Measurements from ENCODE around the gene TTC21A. TPM values are rescaled to one million over a fixed set of nuclear protein-coding genes. Genes with fewer than 3 reads are reported as not detected.
A peak's percentile ranks its signal among the peaks of the same experiment; 100 is the strongest.

TTC21A gene
- total RNA-seq, 2 donors from 2014 or later, result 0.12 to 1.8 TPM

DNA sequence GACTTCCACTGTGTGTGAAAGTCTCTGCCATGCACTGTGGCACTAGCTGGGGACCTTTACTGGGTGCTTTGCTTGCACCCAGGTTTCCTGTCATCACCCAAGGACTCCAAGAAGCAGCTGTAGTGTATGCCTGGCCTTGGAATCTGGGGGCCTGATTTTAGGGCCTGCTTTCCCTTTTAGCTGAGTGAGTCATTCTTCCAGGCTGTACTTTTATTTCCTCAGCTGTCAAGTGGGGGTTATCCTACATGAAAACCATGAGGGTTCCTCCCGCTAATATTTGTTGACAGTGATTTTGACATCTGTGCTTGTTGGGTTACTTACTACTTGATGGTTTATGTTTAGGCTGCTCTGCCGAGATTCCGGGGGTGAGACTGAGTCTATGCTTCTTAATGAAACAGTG lies 18.6 kb upstream of the TTC21A start:
- no peak overlapping the region for H3K27ac Mint-ChIP-seq
- no peaks in the 10 kb centered on the region for H3K4me1 Mint-ChIP-seq (ENCODE audit: low read depth in 2 of 2)
- ATAC-seq, result no peak
- peaks cover 12% of the 10 kb centered on the region for H3K36me3 Mint-ChIP-seq
- no peak overlapping the region for H3K4me3 Mint-ChIP-seq
- no peak for DNase-seq (ENCODE audit: low spot score)
- H3K9me3 Mint-ChIP-seq, result no peaks in the 10 kb centered on the region
- no peaks in the 10 kb centered on the region for H3K27me3 Mint-ChIP-seq

DNA sequence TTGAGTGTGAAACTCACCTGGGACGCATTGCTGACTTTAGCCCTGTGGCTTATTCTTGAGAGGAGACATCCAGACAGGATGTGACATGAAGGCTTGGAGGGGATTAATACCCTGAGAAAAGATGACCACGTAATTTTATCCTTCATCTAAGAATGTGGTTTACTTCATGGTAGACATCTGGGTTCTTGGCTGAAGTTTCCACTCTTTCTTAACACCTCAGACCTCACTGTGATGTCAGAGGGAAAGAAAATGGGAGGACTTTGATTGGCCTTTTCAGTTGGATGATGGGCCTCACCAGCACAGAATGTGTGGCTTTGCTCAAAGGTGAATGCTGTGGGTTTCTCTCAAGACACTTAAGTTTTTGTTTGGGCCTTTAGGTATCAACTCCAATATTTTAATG lies 16.6 kb upstream of the TTC21A start:
- Mint-ChIP-seq H3K36me3 (peaks cover 15% of the 10 kb centered on the region), H3K9me3 (no peaks in the 10 kb centered on the region), H3K4me1 (ENCODE audit: low read depth in 2 of 2) (no peaks in the 10 kb centered on the region), H3K27ac (peak overlapping the region in 1 of 2 donors; percentile 8), H3K4me3 (no peak overlapping the region), H3K27me3 (no peaks in the 10 kb centered on the region)
- ATAC-seq (peak in 1 of 2 donors; percentile 48), DNase-seq (ENCODE audit: low spot score) (no peak)

DNA sequence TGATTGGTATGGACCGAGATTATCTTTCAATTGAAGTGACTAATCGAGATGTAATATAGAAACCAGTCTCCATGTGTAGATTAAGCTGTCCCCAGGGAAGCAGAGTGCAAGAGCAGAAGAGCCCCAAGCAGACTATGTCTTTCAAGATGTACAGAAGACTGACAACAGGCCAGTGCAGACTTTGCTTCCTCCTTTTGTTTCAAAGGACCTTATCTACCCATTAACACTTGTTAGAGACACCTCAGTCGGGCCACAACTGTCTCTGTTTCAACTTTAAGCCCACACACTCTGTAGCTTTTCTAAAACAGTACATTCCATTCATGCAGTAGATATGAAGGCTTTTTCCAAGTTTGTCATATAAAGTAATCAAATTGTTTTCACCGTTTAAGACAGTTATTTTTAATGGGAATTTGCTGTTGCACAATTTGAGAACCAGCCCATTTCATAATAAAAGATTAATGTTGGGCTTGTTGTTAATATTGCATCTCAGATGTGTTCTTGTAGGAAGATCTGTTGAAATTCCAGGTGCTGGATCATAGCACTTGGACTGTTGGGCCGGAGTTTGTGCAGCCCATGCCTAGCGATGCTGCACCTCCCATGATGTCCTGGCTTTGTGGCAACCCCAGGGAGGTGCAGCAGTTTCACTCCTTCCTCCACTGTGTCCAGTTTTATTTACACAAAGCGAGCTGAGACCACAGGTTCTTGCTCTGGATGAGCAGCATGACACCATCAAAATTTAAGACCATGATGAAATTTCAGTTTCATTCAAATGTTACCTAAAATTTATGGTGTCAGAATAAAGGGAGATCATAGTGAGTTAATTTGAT lies 12.4 kb upstream of the TTC21A start:
- H3K27ac Mint-ChIP-seq, result no peak overlapping the region
- H3K27me3 Mint-ChIP-seq, result no peaks in the 10 kb centered on the region
- no peak overlapping the region for H3K4me3 Mint-ChIP-seq
- ATAC-seq, result no peak
- H3K36me3 Mint-ChIP-seq, result peaks cover 15% of the 10 kb centered on the region
- no peaks in the 10 kb centered on the region for H3K4me1 Mint-ChIP-seq (ENCODE audit: low read depth in 2 of 2)
- DNase-seq (ENCODE audit: low spot score), result no peak
- H3K9me3 Mint-ChIP-seq, result no peaks in the 10 kb centered on the region

GRCh38 chr3:39095778-39096177 lies 11.7 kb upstream of the TTC21A start:
- no peak overlapping the region for H3K27ac Mint-ChIP-seq
- no peaks in the 10 kb centered on the region for H3K9me3 Mint-ChIP-seq
- no peak overlapping the region for H3K4me3 Mint-ChIP-seq
- H3K27me3 Mint-ChIP-seq, result no peaks in the 10 kb centered on the region
- ATAC-seq, result no peak
- no peaks in the 10 kb centered on the region for H3K4me1 Mint-ChIP-seq (ENCODE audit: low read depth in 2 of 2)
- no peak for DNase-seq (ENCODE audit: low spot score)
- peaks cover 11% of the 10 kb centered on the region for H3K36me3 Mint-ChIP-seq

DNA sequence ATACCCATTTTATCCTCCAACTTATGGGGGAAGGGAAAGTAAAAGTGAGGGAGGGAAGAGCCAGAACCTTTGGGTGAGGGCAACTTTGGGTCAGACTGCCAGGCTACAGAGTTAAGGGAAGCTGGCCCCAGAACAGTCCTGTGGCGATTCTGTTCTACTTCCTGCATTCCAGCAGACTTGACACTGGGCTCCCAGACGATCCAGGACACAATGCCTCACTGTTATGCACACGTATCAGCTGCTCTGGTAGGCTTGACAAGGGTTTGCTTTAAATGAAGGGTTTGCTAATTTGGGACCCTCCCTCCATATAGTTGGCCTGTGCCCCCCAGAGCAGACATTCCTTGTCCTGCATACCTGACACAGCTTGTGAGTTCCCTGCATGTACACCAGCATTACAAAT lies 10.7 kb upstream of the TTC21A start:
- no peak for DNase-seq (ENCODE audit: low spot score)

DNA sequence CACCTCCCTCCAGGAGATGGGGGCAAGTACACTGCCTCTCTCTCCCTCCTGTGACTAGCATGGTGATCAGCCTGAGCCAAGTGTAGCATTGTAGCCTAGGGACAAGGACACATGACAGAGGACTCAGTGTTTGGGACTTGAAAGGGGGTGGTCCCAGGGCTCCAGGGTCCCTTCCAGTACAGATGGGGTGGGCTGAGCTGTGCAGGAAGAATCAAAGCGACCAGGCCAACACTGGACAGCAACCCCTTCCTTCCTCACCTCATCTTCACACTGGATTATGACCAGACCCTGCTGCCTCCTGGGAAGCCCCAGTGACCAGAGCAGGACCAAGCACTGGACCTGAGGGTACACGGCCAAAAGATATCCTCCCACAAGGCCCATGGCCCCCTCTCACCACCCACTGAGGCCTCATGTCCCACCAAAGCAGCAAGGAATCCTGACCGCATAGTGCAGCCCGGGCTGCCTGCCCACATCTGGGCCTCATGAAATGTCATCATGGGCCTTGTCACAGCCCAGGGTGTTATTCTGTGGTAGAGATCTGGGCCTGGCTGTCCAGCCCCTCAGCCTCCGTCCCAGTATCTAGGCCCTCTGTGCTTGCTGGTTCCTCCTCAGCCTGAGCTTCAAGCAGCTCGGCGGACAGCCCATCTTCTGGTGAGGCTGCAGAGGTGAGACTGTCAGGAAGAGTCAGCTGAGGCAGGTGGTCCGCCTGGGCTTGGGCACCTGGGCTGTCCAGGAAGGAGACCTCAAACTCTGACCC lies 9.6 kb upstream of the TTC21A start:
- Mint-ChIP-seq H3K27ac (no peak overlapping the region), H3K27me3 (no peaks in the 10 kb centered on the region), H3K4me3 (no peak overlapping the region), H3K36me3 (peaks cover 5% of the 10 kb centered on the region), H3K4me1 (ENCODE audit: low read depth in 2 of 2) (no peaks in the 10 kb centered on the region), H3K9me3 (no peaks in the 10 kb centered on the region)
- peak in 1 of 2 donors; percentile 26 for ATAC-seq
- no peak for DNase-seq (ENCODE audit: low spot score)

More for the DNA sequence above, 10.7 kb upstream of the TTC21A start:
- Mint-ChIP-seq H3K27me3 (no peaks in the 10 kb centered on the region), H3K4me1 (ENCODE audit: low read depth in 2 of 2) (no peaks in the 10 kb centered on the region), H3K27ac (no peak overlapping the region), H3K4me3 (no peak overlapping the region), H3K36me3 (peaks cover 11% of the 10 kb centered on the region), H3K9me3 (no peaks in the 10 kb centered on the region)
- no peak for ATAC-seq

DNA sequence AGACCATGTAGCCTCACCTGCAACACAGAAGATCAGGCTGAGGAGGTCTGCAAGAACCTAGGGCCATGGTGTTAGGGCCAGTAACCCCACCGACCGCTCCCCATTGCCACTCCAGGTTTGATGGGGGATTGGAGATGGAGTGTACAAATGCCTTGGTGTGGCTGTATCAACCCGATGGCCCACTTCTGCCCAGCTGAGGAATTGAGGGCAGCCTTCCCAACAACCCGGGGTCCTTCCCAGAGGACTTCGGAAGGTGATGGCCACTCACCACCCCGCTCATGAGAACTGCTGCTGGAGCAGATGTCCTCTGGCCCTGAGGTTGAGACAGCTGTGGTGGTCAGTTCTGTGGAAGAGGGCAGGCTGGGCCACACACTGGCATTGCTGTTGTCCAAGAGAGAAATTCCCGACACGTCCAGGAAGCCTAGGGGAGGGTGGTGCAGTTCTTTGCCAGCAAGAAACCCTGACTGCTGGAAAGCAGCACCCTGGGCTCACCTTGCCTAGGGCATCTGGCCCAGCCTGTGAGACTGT lies 8.9 kb upstream of the TTC21A start:
- Mint-ChIP-seq H3K27ac (no peak overlapping the region), H3K36me3 (peaks cover 5% of the 10 kb centered on the region), H3K27me3 (no peaks in the 10 kb centered on the region), H3K4me3 (no peak overlapping the region), H3K4me1 (ENCODE audit: low read depth in 2 of 2) (no peaks in the 10 kb centered on the region), H3K9me3 (no peaks in the 10 kb centered on the region)
- ATAC-seq (no peak), DNase-seq (ENCODE audit: low spot score) (no peak)

- Mint-ChIP-seq H3K27ac (no peak overlapping the region), H3K4me3 (no peak overlapping the region), H3K27me3 (no peaks in the 10 kb centered on the region), H3K9me3 (no peaks in the 10 kb centered on the region), H3K36me3 (no peaks in the 10 kb centered on the region), H3K4me1 (ENCODE audit: low read depth in 2 of 2) (no peaks in the 10 kb centered on the region)
- DNase-seq (ENCODE audit: low spot score), result no peak
- ATAC-seq, result no peak
Measured at GRCh38 chr3:39099242-39099641, 8.2 kb upstream of the TTC21A start.

DNA sequence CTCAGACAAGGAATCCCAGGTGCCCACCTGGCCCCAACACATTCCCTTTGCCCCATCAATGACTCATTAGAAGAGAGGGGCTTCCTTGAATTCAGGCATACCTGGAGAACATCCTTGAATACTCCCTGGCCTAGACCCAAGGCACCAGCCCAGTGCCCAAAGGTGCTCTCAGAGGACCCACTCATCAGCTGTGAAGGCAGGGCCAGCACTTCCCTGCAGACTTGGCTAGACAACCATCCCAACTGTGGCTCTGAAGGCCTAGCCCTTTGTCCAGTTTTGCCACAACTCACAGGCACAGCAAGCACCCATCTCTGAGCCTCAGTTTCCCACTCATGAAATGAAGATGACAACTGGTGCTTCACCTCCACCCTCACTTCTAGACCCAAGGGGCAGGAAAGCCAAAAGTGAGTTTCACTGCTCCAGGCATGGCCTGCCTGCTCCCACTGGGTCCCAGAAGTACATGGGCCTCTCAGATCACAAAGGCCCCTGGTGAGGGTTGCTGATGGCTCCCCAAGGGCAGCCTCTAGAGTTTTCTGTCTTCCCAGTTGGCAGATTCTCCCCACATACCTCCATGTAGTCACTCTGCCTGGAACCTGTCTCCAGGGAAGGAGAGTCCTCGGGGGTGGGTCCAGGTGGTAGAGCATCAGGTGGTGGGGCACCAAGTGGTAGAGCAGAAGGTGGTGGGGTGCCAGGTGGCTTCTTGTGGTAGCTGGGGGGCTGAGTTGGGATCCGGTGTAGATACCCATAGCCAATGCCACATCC lies 7.6 kb upstream of the TTC21A start:
- no peak overlapping the region for H3K27ac Mint-ChIP-seq
- no peak overlapping the region for H3K4me3 Mint-ChIP-seq
- no peaks in the 10 kb centered on the region for H3K9me3 Mint-ChIP-seq
- no peak for ATAC-seq
- H3K36me3 Mint-ChIP-seq, result no peaks in the 10 kb centered on the region
- no peak for DNase-seq (ENCODE audit: low spot score)
- peaks cover 0 to under 1% of the 10 kb centered on the region in 2 donors for H3K4me1 Mint-ChIP-seq (ENCODE audit: low read depth in 2 of 2)
- no peaks in the 10 kb centered on the region for H3K27me3 Mint-ChIP-seq

DNA sequence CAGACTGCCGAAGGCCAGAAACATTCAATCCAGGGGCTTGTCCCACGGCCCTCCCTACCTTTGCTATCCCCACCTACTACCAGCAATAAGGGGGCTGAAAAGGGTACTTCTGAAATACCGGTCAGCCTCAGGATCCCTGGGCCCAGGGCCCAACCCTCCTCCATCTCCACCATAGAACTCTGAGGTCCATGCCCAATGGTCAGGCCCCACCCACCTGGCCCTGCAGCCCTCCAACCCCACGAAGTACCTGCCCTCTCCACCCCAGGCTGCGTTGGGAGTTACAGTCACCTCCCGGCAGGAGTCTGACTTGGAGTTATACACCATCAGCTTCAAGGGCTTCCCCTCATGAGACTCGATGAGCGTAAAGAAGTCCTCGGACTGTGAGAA lies 7.0 kb upstream of the TTC21A start:
- ATAC-seq, result no peak
- no peaks in the 10 kb centered on the region for H3K9me3 Mint-ChIP-seq
- no peaks in the 10 kb centered on the region for H3K36me3 Mint-ChIP-seq
- peaks cover 0 to under 1% of the 10 kb centered on the region in 2 donors for H3K27me3 Mint-ChIP-seq
- H3K4me3 Mint-ChIP-seq, result no peak overlapping the region
- no peak for DNase-seq (ENCODE audit: low spot score)
- peaks cover 4 to 6% of the 10 kb centered on the region in 2 donors for H3K4me1 Mint-ChIP-seq (ENCODE audit: low read depth in 2 of 2)
- no peak overlapping the region for H3K27ac Mint-ChIP-seq

DNA sequence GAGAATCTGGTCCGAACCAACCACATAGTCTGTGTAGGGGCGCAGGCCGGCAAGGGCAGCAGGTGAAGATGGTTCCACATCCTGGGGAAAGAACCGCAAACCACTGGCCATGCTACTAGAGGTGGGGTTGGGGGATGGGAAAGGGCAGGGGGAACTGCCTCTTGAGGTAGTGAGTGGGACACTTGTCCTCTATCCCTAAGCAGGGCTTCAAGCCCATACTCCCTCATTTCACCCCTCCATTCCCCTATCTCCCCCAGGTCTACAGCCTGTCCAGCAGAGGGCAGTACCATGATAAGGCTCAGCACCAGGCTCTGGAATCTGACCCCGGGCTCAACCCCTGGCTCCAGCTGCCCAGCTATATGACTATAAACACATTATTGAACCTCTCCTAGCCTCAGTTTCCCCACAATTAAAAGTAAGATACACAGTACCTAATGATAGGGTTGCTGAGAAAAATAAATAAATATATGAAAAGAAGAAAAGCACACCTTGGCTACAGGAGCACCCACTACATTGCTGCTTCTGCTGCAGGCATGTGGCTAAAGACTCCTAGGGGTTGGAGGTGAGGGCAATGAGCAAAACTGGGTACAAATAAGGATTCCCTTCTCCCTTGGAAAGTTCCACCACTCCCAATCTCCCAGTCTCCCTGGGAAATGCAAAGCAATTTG lies 6.3 kb upstream of the TTC21A start:
- Mint-ChIP-seq H3K9me3 (no peaks in the 10 kb centered on the region), H3K27ac (no peak overlapping the region)
- DNase-seq (ENCODE audit: low spot score), result peak; percentile 56

GRCh38 chr3:39102504-39103323 lies 4.8 kb upstream of the TTC21A start:
- Mint-ChIP-seq H3K4me3 (no peak overlapping the region), H3K27me3 (peaks cover 11 to 12% of the 10 kb centered on the region in 2 donors), H3K9me3 (no peaks in the 10 kb centered on the region), H3K36me3 (no peaks in the 10 kb centered on the region), H3K4me1 (ENCODE audit: low read depth in 2 of 2) (peaks cover 18 to 23% of the 10 kb centered on the region in 2 donors), H3K27ac (no peak overlapping the region)
- DNase-seq (ENCODE audit: low spot score) (peak; percentile 57), ATAC-seq (no peak)

More for the DNA sequence above, 6.3 kb upstream of the TTC21A start:
- H3K4me3 Mint-ChIP-seq, result no peak overlapping the region
- H3K4me1 Mint-ChIP-seq (ENCODE audit: low read depth in 2 of 2), result peaks cover 9 to 13% of the 10 kb centered on the region in 2 donors
- H3K36me3 Mint-ChIP-seq, result no peaks in the 10 kb centered on the region
- peak; percentile 59 to 62 for ATAC-seq
- peaks cover 5 to 7% of the 10 kb centered on the region in 2 donors for H3K27me3 Mint-ChIP-seq
